ENCODE measurements around the gene ZNF831. TPM values are rescaled to one million over a fixed set of nuclear protein-coding genes. Genes with fewer than 3 reads are reported as not detected.

ZNF831 gene
- total and polyA plus RNA-seq, 4 experiments from 2014 or later = 7.8 to 49.0 (median 29.5) TPM

GRCh38 chr20:59173938-59174491 lies 10.4 kb downstream of the ZNF831 start:
- intact Hi-C loops (cut with micrococcal nuclease) = no loop called here
- no peak for DNase-seq
- peak overlapping the region; percentile 51 to 94 (median 79) for H3K27ac Mint-ChIP-seq
- H3K27ac ChIP-seq (ENCODE audit: low read depth, low read length) = peak overlapping the region; percentile 56
- peaks cover 0 to 3% (median 0%) of the 10 kb centered on the region in 8 donors for H3K9me3 Mint-ChIP-seq
- H3K36me3 ChIP-seq (ENCODE audit: insufficient read depth, low read length) = peaks cover 20% of the 10 kb centered on the region
- peaks cover 79 to 100% (median 91%) of the 10 kb centered on the region in 4 donors for H3K4me1 Mint-ChIP-seq
- POLR2A ChIA-PET (ENCODE audit: partially characterized antibody) = interaction anchor here (0.8 to 13.4 kb wide), 5 partner anchors 8 to 285 kb away, joined by 3 to 352 read pairs (median 10); partner anchors contain the start of gene ZNF831
- H3K27me3 Mint-ChIP-seq = no peaks in the 10 kb centered on the region
- no peaks in the 10 kb centered on the region for H3K27me3 ChIP-seq (ENCODE audit: insufficient read depth, low read length)
- CTCF ChIA-PET (ENCODE audit: partially characterized antibody) = interaction anchor here (1.8 to 2.4 kb wide), 4 partner anchors 14 to 86 kb away, joined by 5 to 13 read pairs (median 8); no protein-coding TSS in a partner anchor
- no peak overlapping the region for H3K4me3 ChIP-seq (ENCODE audit: low read length in 2 of 2)
- H3K4me3 Mint-ChIP-seq = peak overlapping the region in 5 of 8 donors; percentile 12 to 72 (median 55)
- peaks cover 76 to 89% of the 10 kb centered on the region in 2 donors for H3K36me3 Mint-ChIP-seq
- H3K9me3 ChIP-seq (ENCODE audit: control insufficient read depth in 1 of 2, low read length in 2 of 2) = no peaks in the 10 kb centered on the region
- peaks cover 99% of the 10 kb centered on the region for H3K4me1 ChIP-seq (ENCODE audit: insufficient read depth, low read length)

DNA sequence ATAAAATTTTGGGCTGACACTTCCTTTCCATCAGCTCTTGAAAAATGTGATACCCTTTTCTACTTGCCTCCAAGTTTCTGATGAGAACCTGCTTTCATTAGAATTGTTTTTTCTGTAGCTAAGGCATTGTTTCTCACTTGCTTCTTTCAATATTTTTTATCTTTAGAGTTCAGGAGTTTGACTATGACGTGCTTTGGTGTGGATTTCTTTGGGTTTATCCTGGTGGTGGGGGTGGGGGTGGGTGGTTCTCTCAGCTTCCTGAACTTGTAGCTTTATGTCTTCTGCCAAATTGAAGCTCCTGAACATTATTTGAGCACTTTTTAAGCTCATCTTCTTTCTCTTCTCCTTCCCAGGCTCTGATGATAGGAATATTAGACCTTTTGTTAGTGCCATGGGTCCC lies 11.4 kb downstream of the ZNF831 start:
- intact Hi-C loops (cut with micrococcal nuclease) = no loop called here
- Histone ChIP-seq H3K27ac (ENCODE audit: low read depth, low read length) (peak overlapping the region; percentile 56), H3K4me3 (ENCODE audit: low read length in 2 of 2) (no peak overlapping the region), H3K4me1 (ENCODE audit: insufficient read depth, low read length) (peaks cover 100% of the 10 kb centered on the region), H3K27me3 (ENCODE audit: insufficient read depth, low read length) (no peaks in the 10 kb centered on the region), H3K36me3 (ENCODE audit: insufficient read depth, low read length) (peaks cover 21% of the 10 kb centered on the region), H3K9me3 (ENCODE audit: control insufficient read depth in 1 of 2, low read length in 2 of 2) (no peaks in the 10 kb centered on the region)
- H3K4me3 Mint-ChIP-seq = peak overlapping the region in 6 of 8 donors; percentile 49 to 72 (median 52)
- peaks cover 70 to 92% of the 10 kb centered on the region in 2 donors for H3K36me3 Mint-ChIP-seq
- peaks cover 0 to 3% (median 0%) of the 10 kb centered on the region in 8 donors for H3K9me3 Mint-ChIP-seq
- peaks cover 76 to 100% (median 89%) of the 10 kb centered on the region in 4 donors for H3K4me1 Mint-ChIP-seq
- no peaks in the 10 kb centered on the region for H3K27me3 Mint-ChIP-seq
- CTCF ChIA-PET (ENCODE audit: partially characterized antibody) = interaction anchor here (1.0 to 6.3 kb wide), 5 partner anchors 15 to 86 kb away, joined by 3 to 40 read pairs (median 5); no protein-coding TSS in a partner anchor
- H3K27ac Mint-ChIP-seq = peak overlapping the region; percentile 80 to 95 (median 88)
- POLR2A ChIA-PET (ENCODE audit: partially characterized antibody) = interaction anchor here (0.6 to 13.4 kb wide), 6 partner anchors 9 to 523 kb away, joined by 3 to 352 read pairs (median 8); partner anchors contain the start of gene ZNF831
- peak in 1 of 5 donors; percentile 10 for DNase-seq

- Mint-ChIP-seq H3K4me3 (peak overlapping the region in 6 of 8 donors; percentile 13 to 72 (median 58)), H3K4me1 (peaks cover 69 to 98% (median 85%) of the 10 kb centered on the region in 4 donors), H3K27me3 (no peaks in the 10 kb centered on the region), H3K36me3 (peaks cover 64 to 91% of the 10 kb centered on the region in 2 donors), H3K9me3 (peaks cover 0 to 2% (median 0%) of the 10 kb centered on the region in 8 donors), H3K27ac (peak overlapping the region; percentile 80 to 94 (median 88))
- no peaks in the 10 kb centered on the region for H3K9me3 ChIP-seq (ENCODE audit: control insufficient read depth in 1 of 2, low read length in 2 of 2)
- DNase-seq = no peak
- intact Hi-C loops (cut with micrococcal nuclease) = loop anchor here (2.0 kb wide), 1 partner anchor 53 kb away; no protein-coding TSS in a partner anchor
- H3K4me3 ChIP-seq (ENCODE audit: low read length in 2 of 2) = no peak overlapping the region
- peaks cover 92% of the 10 kb centered on the region for H3K4me1 ChIP-seq (ENCODE audit: insufficient read depth, low read length)
- H3K27me3 ChIP-seq (ENCODE audit: insufficient read depth, low read length) = no peaks in the 10 kb centered on the region
- peaks cover 21% of the 10 kb centered on the region for H3K36me3 ChIP-seq (ENCODE audit: insufficient read depth, low read length)
- CTCF ChIA-PET (ENCODE audit: partially characterized antibody) = interaction anchor here (2.0 to 6.3 kb wide), 2 partner anchors 16 to 31 kb away, joined by 5 to 40 read pairs; no protein-coding TSS in a partner anchor
- peak overlapping the region; percentile 56 for H3K27ac ChIP-seq (ENCODE audit: low read depth, low read length)
- POLR2A ChIA-PET (ENCODE audit: partially characterized antibody) = interaction anchor here (1.4 to 13.4 kb wide), 4 partner anchors 10 to 54 kb away, joined by 7 to 352 read pairs (median 74); partner anchors contain the start of gene ZNF831
Observed at GRCh38 chr20:59175861-59176260, 12.2 kb downstream of the ZNF831 start.

DNA sequence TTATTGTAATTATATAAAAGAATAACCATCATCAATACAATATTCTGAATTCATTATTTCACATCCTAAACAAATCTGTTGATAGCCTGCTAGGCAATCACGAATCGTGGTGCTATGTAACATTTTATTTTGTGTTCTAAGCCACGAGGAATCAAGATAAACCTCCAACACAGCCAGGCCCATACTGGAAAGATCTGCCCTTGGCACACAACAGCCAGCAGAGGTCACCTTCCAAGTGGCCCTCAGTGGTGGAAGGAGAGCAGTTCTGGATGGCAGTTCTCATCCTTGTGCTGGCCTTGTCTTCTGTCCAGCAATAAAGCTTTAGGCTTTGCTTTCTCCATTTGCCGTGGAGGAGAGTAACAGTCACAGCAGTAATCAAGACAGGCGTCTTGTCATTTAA lies 13.2 kb downstream of the ZNF831 start:
- peak overlapping the region; percentile 68 for H3K27ac ChIP-seq (ENCODE audit: low read depth, low read length)
- POLR2A ChIA-PET (ENCODE audit: partially characterized antibody) = interaction anchor here (0.8 to 7.3 kb wide), 9 partner anchors 11 to 145 kb away, joined by 3 to 105 read pairs (median 9); partner anchors contain the start of genes ATP5F1E and ZNF831

GRCh38 chr20:59177266-59178250 lies 13.9 kb downstream of the ZNF831 start:
- H3K27ac ChIP-seq (ENCODE audit: low read depth, low read length) = peak overlapping the region; percentile 68
- H3K27ac Mint-ChIP-seq = peak overlapping the region; percentile 88 to 98 (median 96)
- no peaks in the 10 kb centered on the region for H3K27me3 ChIP-seq (ENCODE audit: insufficient read depth, low read length)
- H3K4me1 Mint-ChIP-seq = peaks cover 70 to 98% (median 86%) of the 10 kb centered on the region in 4 donors
- peaks cover 25% of the 10 kb centered on the region for H3K36me3 ChIP-seq (ENCODE audit: insufficient read depth, low read length)
- peak overlapping the region; percentile 67 to 88 (median 78) for H3K4me3 Mint-ChIP-seq
- peaks cover 84% of the 10 kb centered on the region for H3K4me1 ChIP-seq (ENCODE audit: insufficient read depth, low read length)
- H3K27me3 Mint-ChIP-seq = no peaks in the 10 kb centered on the region
- CTCF ChIA-PET (ENCODE audit: partially characterized antibody) = interaction anchor here (0.9 to 6.3 kb wide), 10 partner anchors 8 to 90 kb away, joined by 3 to 40 read pairs (median 6); no protein-coding TSS in a partner anchor
- H3K4me3 ChIP-seq (ENCODE audit: low read length in 2 of 2) = no peak overlapping the region
- H3K9me3 Mint-ChIP-seq = peaks cover 0 to 2% (median 0%) of the 10 kb centered on the region in 8 donors
- H3K36me3 Mint-ChIP-seq = peaks cover 66 to 88% of the 10 kb centered on the region in 2 donors
- peak; percentile 54 to 75 (median 59) for DNase-seq
- POLR2A ChIA-PET (ENCODE audit: partially characterized antibody) = interaction anchor here (0.6 to 7.3 kb wide), 16 partner anchors 9 to 526 kb away, joined by 3 to 105 read pairs (median 5); partner anchors contain the start of genes ATP5F1E, STX16 and ZNF831
- no peaks in the 10 kb centered on the region for H3K9me3 ChIP-seq (ENCODE audit: control insufficient read depth in 1 of 2, low read length in 2 of 2)
- intact Hi-C loops (cut with micrococcal nuclease) = loop anchor here (1.0 to 2.0 kb wide), 2 partner anchors 11 to 55 kb away; no protein-coding TSS in a partner anchor

More for the DNA sequence above, 13.2 kb downstream of the ZNF831 start:
- H3K9me3 Mint-ChIP-seq = peaks cover 0 to 2% (median 0%) of the 10 kb centered on the region in 8 donors
- H3K27ac Mint-ChIP-seq = peak overlapping the region; percentile 57 to 98 (median 96)
- Histone ChIP-seq H3K4me1 (ENCODE audit: insufficient read depth, low read length) (peaks cover 84% of the 10 kb centered on the region), H3K36me3 (ENCODE audit: insufficient read depth, low read length) (peaks cover 21% of the 10 kb centered on the region), H3K27me3 (ENCODE audit: insufficient read depth, low read length) (no peaks in the 10 kb centered on the region), H3K4me3 (ENCODE audit: low read length in 2 of 2) (no peak overlapping the region), H3K9me3 (ENCODE audit: control insufficient read depth in 1 of 2, low read length in 2 of 2) (no peaks in the 10 kb centered on the region)
- peaks cover 68 to 91% of the 10 kb centered on the region in 2 donors for H3K36me3 Mint-ChIP-seq
- intact Hi-C loops (cut with micrococcal nuclease) = loop anchor here (1.0 to 2.0 kb wide), 2 partner anchors 11 to 54 kb away; no protein-coding TSS in a partner anchor
- CTCF ChIA-PET (ENCODE audit: partially characterized antibody) = interaction anchor here (1.0 to 6.3 kb wide), 5 partner anchors 7 to 89 kb away, joined by 4 to 40 read pairs (median 6); no protein-coding TSS in a partner anchor
- no peak for DNase-seq
- H3K4me3 Mint-ChIP-seq = peak overlapping the region in 5 of 8 donors; percentile 2 to 88 (median 70)
- H3K4me1 Mint-ChIP-seq = peaks cover 70 to 98% (median 85%) of the 10 kb centered on the region in 4 donors
- H3K27me3 Mint-ChIP-seq = no peaks in the 10 kb centered on the region

DNA sequence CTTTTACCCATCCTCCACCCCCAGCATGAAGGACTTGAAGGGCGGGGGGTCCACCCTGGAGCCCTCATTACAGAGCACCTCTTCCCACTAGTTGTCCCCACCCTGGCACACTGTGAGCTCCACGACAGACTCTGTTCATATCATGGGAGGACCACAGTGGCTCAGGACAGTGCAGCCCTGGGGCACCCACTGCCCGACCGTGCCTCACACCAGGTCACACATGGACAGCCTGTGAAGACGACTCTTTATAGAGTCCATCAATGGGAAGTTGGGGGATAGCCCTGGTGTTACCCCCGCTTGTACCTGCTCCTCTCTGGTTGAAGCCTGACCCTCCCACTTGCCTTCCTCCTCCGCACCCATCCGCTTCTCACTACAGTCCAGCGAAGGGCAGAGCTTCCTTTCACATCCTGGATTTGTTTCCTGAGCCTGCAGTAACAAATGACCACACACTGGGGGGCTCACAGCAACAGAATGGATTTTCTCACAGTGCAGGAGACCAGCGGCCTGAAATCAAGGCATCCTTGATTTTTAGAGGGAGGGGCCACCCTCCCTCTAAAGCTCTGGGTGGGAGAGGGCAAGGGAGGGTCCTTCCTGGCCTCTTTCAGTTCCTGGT lies 15.5 kb downstream of the ZNF831 start:
- ChIA-PET POLR2A (ENCODE audit: partially characterized antibody) (interaction anchor here (1.8 to 7.3 kb wide), 7 partner anchors 10 to 57 kb away, joined by 4 to 105 read pairs (median 14); partner anchors contain the start of gene ZNF831), CTCF (ENCODE audit: partially characterized antibody) (interaction anchor here (0.7 to 6.3 kb wide), 4 partner anchors 9 to 67 kb away, joined by 4 to 40 read pairs (median 6); no protein-coding TSS in a partner anchor)
- H3K4me3 ChIP-seq (ENCODE audit: low read length in 2 of 2) = no peak overlapping the region
- H3K4me1 ChIP-seq (ENCODE audit: insufficient read depth, low read length) = peaks cover 84% of the 10 kb centered on the region
- DNase-seq = no peak
- Mint-ChIP-seq H3K9me3 (peaks cover 0 to 2% (median 0%) of the 10 kb centered on the region in 8 donors), H3K4me1 (peaks cover 71 to 98% (median 85%) of the 10 kb centered on the region in 4 donors), H3K4me3 (peak overlapping the region in 6 of 8 donors; percentile 18 to 88 (median 58)), H3K27ac (peak overlapping the region; percentile 88 to 98 (median 96)), H3K36me3 (peaks cover 66 to 82% of the 10 kb centered on the region in 2 donors), H3K27me3 (no peaks in the 10 kb centered on the region)
- H3K36me3 ChIP-seq (ENCODE audit: insufficient read depth, low read length) = peaks cover 24% of the 10 kb centered on the region
- no peaks in the 10 kb centered on the region for H3K9me3 ChIP-seq (ENCODE audit: control insufficient read depth in 1 of 2, low read length in 2 of 2)
- intact Hi-C loops (cut with micrococcal nuclease) = no loop called here
- no peaks in the 10 kb centered on the region for H3K27me3 ChIP-seq (ENCODE audit: insufficient read depth, low read length)
- H3K27ac ChIP-seq (ENCODE audit: low read depth, low read length) = peak overlapping the region; percentile 68

Measured in CD4-positive, alpha-beta memory T cell (primary cell).